Panc1 (cell line): ENCODE data around the gene ACOT2.

Source experiments
- CTCF ChIP-seq: fragments of 450-650 bp; IDR thresholded peaks from 2 replicates; pipeline ENCODE4 v1.5.1; 2017; ENCODE audit warnings: mild to moderate bottlenecking
- POLR2AphosphoS5 ChIP-seq: IDR thresholded peaks from 2 replicates; pipeline ENCODE4 v1.6.1; 2012; ENCODE audit warnings: mild to moderate bottlenecking, low read depth, low read length, moderate library complexity
- REST ChIP-seq, 2 experiments: IDR thresholded peaks; 2 replicates each; pipeline ENCODE4 v1.6.1; 2011 to 2012; ENCODE audit warnings: low read depth in 2 of 2, control low read depth in 1 of 2, low read length in 1 of 2, mild to moderate bottlenecking in 1 of 2, moderate library complexity in 1 of 2; ENCODE audit not compliant: insufficient read depth in 1 of 2
- SIN3A ChIP-seq: IDR thresholded peaks from 2 replicates; pipeline ENCODE4 v1.6.1; 2012; ENCODE audit warnings: low read depth, mild to moderate bottlenecking, low read length, moderate library complexity, borderline replicate concordance; ENCODE audit not compliant: insufficient read depth
- TCF7L2 ChIP-seq: IDR thresholded peaks from 2 replicates; pipeline ENCODE4 v1.6.1; 2011; ENCODE audit warnings: mild to moderate bottlenecking, low read depth, low read length, inconsistent platforms

GRCh38 chr14:73521229-73521628 lies 47.8 kb upstream of the ACOT2 start:
- TF ChIP-seq CTCF (no peak), POLR2AphosphoS5 (no peak), REST (IDR thresholded peaks at IDR 0.05; ENCODE audit: insufficient read depth in 1 of 2, low read depth in 2 of 2, low read length in 1 of 2) (no peak), SIN3A (no peak), TCF7L2 (no peak)
